ENCODE measurements around the gene ZNF74.
"Not testable (repeated sequence)": the region's sequence is repeated elsewhere in the genome, so short reads cannot be mapped to it uniquely, and the experiment has no call there.

DNA sequence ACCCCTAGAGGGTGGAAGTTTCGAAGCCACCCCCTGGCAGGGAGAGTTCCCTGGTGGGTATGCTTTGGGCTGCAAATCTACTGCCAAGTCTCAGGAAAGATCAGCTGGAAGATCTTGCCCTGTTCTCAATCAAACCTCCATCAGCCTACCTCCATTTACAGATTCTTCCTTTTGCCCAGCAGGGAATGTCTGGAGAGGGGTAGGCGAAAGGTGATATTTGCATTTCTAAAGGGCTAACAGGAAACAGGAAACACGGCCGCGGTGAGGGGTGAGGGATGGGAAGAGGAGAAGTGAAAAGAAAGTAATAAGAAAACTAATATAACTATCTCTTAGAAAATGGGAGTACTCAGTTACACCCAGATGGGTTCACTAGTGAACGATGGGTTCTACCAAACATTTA lies 22.3 kb upstream of the ZNF74 start:
- TF ChIP-seq, protein P1, sequence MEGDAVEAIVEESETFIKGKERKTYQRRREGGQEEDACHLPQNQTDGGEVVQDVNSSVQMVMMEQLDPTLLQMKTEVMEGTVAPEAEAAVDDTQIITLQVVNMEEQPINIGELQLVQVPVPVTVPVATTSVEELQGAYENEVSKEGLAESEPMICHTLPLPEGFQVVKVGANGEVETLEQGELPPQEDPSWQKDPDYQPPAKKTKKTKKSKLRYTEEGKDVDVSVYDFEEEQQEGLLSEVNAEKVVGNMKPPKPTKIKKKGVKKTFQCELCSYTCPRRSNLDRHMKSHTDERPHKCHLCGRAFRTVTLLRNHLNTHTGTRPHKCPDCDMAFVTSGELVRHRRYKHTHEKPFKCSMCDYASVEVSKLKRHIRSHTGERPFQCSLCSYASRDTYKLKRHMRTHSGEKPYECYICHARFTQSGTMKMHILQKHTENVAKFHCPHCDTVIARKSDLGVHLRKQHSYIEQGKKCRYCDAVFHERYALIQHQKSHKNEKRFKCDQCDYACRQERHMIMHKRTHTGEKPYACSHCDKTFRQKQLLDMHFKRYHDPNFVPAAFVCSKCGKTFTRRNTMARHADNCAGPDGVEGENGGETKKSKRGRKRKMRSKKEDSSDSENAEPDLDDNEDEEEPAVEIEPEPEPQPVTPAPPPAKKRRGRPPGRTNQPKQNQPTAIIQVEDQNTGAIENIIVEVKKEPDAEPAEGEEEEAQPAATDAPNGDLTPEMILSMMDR (IDR thresholded peaks at IDR 0.05): not testable (repeated sequence)
- not testable (repeated sequence) for TF ChIP-seq POLR2A (IDR thresholded peaks at IDR 0.05)
